GM12874 (cell line): ENCODE measurements around the gene COL4A6.

Source experiments
- TF ChIP-seq, protein P1 (sequence below): IDR thresholded peaks from 2 replicates; pipeline ENCODE4 v1.5.1; 2011; ENCODE audit warnings: low read depth, mild to moderate bottlenecking, control low read depth, low read length, moderate library complexity; ENCODE audit not compliant: insufficient read depth

Gene COL4A6

DNA sequence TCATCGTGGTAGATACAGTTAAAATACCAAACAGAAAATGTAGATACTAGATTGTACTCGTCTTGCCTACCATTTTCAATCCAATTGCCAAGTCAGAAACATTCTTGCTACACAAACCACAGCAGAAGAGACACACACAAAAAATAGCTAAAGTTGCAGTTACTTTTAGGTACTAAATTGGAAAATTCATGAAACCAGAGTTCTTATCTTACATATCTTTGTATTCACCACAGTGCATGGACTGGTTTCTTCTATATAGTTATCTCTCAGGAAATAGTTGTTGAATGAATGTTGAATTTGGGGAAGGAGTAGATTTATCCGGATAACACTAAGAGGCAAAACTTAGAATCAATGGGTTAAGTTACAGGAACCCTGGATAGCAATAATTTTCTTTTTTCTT is 15.6 kb upstream of the COL4A6 start:
- TF ChIP-seq, protein P1, sequence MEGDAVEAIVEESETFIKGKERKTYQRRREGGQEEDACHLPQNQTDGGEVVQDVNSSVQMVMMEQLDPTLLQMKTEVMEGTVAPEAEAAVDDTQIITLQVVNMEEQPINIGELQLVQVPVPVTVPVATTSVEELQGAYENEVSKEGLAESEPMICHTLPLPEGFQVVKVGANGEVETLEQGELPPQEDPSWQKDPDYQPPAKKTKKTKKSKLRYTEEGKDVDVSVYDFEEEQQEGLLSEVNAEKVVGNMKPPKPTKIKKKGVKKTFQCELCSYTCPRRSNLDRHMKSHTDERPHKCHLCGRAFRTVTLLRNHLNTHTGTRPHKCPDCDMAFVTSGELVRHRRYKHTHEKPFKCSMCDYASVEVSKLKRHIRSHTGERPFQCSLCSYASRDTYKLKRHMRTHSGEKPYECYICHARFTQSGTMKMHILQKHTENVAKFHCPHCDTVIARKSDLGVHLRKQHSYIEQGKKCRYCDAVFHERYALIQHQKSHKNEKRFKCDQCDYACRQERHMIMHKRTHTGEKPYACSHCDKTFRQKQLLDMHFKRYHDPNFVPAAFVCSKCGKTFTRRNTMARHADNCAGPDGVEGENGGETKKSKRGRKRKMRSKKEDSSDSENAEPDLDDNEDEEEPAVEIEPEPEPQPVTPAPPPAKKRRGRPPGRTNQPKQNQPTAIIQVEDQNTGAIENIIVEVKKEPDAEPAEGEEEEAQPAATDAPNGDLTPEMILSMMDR = no peak

DNA sequence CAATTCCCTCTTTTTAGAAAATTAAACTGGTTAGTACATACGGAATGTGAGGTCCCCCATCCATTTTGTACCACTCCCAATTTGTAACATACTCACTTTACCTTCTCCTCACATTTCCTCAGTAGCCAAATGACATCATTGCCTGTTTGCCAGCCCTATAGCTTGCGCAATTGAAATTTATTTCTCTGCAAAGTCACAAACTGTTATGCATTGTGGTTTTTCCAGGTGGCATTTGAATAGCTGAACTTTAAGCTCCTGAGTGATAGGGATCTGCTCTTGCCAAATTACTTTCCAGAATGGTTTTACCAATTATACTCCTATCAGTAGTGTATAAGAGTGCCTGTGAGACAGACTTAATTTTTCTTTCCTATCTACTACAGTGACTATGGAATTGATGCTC is 9.1 kb upstream of the COL4A6 start:
- TF ChIP-seq, protein P1 = no peak

DNA sequence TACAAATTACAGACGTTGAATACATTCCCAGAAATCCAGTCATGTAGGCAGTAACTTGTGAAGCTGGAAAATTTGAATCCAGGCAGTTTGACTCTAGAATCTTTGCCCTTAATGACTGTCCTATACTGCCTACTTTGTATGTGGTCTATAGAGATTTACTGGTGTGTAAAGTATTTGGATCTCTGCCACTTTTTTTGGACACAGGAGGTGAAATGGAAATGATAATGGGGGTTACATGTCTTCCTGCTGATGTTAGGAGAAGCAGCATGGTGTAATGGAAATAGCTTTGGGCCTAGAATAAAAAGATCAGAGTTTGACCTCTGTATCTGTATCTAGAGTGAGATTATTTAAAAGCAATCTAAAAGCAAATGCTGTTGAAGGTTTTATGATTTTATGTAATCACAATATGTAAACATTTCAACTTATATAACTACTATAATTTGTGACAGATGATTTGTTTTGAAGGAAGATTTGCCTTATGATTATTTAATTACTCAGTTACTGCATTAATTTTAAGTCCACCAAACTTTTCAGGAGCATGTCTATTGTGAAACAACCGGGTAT is 4.8 kb upstream of the COL4A6 start:
- TF ChIP-seq, protein P1 = no peak

DNA sequence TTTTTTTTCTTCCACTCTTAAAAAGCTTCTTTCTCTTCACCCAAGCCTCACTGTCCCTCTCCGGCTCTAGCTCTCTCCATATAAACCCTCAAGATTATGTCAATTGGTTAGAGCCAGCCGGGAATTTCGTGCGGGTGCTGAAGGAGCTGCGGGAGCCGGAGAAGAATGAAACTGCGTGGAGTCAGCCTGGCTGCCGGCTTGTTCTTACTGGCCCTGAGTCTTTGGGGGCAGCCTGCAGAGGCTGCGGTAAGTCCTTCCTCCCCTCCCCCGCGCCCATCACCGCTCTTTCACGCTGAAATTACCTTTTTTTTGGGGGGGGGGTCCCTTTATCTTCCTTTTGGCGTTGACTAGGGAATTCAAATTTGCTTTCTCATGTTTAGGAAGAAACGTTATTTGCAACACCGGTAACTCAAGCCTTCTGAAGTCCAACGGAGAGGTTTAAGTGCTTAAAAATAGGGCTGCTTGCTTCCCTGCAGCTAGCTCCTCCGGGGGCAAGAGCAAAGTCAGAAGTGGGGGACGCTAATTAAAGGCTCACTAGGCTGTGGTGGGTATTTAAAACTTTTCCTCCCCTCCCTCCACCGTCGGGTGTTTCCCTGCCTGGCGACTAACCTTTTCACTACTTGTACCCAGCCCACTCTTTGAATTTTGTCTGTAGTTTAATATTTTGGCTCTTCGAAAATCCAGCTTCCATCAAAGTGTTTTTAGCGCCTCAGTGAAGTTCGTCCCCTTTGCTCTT is 1.9 kb upstream of the COL4A6 start:
- TF ChIP-seq, protein P1 = no peak

DNA sequence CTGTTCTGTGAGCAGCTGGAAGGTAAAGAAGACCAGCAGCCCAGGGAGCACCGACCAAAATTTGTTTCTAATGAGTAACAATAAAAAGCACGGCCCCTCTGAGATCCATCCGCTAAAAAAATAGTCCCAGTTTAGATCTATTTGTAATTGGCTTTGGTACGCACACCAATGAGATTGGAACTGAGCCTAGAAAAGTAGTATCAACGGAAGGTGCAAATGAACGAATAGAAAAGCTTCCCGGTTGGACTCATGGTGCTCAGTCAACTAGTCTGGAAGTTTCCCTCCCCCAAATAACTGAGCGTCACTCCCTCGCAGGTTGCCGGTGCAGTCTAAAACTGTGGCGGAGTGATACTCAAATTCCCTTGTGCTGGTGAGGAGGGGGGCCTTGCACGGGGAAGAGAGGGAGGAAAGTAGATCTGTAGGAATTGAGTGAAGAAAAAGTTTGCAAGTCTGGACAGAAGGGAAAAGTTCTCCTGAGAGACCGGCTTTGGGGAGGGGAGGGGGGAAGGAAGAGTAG is 1.3 kb upstream of the COL4A6 start, which contains the start of gene COL4A5:
COL4A5 (plus strand) TSS at position 413 of the 517 bp plus-strand sequence. CDS start 288 bp downstream, outside the sequence.
- TF ChIP-seq, protein P1 = no peak

DNA sequence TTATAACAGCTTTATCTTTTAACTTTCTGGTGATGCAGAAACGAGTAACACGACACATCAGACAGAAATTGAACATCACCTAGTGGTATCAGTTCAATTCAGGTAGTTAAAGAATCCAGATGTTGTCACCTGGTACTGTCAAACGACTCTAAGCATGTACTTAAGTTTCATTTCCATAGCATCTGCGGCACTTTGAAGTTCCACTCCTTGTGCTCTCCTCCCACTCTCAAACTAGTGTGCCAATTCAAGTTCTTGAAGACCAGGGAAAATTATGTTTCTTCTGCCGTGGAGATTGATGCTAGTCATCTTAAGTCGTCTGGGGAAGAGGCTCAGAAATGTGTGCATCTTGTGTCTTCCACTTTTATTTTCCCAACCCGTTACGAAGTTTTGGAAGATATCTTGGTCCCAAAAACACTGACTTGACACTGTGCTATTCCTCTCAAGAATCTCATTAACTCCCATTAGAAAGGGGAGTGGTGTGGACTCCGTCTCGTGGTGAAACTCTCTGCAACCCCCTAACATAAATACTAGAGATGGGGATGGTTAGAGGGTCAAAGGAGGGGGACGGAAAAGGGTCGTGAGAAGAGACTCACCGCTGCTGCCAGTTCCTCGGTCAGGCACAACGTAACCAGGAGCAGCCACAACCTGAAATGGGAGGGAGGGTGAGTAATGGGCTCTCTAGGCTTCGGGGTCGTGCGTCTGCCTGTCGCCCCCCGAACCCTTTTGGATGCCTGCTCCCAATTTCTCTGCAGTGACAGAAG is 693 bp downstream of the COL4A6 start:
- TF ChIP-seq, protein P1 = no peak

DNA sequence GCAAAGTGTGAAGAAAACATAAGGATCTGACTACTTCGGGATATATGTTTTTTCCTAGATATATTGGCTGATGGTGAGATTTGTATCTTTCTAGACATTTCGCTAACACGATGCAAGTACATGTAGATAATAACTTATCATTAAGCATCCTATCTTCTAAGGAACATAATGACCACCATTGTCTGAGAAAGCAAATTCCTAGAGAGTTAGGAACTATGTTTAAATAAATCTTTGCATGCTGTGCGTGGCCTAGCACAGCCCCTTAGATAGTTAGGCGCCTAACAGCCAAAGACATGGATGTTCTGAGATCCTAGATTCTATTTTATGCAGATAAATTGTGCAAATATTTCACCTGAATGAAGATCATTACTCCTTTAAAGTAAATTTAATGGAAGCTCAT is 3.0 kb downstream of the COL4A6 start:
- TF ChIP-seq, protein P1 = no peak
